GM12873 (cell line): Measurements from ENCODE around the gene NAPSA.
A peak's percentile ranks its signal among the peaks of the same experiment; 100 is the strongest.

ENCODE experiments used
- CTCF ChIP-seq: IDR thresholded peaks from 2 replicates; pipeline ENCODE4 v1.5.1; 2012; ENCODE audit warnings: low read depth, mild to moderate bottlenecking, moderate library complexity, low read length, control low read depth; ENCODE audit not compliant: insufficient read depth; ENCODE audit errors: missing control alignments

NAPSA gene

DNA sequence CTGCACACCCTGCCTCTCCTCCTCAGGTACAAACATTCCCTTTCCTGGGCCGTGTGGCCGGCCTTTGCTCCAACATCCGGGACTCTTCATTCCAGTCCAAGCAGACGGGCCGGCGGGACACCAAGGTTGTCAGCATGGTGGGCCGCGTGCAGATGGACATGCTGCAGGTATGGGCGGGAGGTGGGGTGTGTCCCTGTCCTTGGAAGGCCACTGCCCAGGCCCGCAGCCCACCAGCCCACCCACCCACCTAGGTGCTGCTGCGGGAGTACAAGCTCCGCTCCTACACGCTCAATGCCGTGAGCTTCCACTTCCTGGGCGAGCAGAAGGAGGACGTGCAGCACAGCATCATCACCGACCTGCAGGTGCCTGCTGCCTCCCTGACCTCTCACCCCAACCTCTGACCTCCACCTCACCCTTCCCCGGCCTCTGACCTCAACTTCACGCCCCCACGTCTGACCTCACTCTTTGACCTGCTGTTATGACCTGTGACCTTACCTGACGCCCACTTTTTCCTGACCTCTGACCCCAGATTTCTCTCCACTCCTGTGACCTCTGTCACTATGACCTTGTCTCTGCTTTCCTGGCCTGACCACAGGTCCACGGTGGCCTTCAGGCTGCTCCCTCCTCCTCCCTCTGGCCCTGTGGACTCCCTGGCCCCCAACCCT is 40.8 kb upstream of the NAPSA start:
- no peak for TF ChIP-seq CTCF

DNA sequence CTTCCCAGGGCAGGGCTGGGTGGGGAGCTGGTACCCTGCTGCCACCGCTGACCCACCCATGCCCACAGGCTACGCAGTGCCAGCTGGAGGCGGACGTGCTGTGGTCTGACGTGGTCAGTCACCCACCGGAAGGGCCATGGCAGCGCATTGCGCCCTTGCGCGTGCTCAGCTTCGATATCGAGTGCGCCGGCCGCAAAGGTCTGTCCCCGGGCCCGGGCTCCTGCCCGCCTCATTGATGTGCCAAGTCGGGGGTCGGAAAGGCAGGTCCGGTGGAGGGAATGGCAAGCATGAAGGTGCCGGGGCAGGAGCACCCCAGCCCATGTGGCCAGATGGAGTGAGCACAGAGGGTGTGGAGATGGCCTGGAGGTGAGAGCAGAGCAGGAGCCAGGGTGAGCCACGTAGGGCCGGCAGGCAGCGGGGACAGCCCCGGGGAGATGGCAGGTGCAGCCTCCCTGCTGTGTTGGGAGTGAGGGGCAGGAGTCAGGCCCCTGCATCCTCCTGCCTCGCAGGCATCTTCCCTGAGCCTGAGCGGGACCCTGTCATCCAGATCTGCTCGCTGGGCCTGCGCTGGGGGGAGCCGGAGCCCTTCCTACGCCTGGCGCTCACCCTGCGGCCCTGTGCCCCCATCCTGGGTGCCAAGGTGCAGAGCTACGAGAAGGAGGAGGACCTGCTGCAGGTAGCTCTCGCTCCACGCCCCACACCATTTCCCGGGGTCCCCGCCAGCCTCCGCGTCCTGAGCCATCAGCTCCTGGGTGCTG is 37.3 kb upstream of the NAPSA start:
- TF ChIP-seq CTCF: no peak

DNA sequence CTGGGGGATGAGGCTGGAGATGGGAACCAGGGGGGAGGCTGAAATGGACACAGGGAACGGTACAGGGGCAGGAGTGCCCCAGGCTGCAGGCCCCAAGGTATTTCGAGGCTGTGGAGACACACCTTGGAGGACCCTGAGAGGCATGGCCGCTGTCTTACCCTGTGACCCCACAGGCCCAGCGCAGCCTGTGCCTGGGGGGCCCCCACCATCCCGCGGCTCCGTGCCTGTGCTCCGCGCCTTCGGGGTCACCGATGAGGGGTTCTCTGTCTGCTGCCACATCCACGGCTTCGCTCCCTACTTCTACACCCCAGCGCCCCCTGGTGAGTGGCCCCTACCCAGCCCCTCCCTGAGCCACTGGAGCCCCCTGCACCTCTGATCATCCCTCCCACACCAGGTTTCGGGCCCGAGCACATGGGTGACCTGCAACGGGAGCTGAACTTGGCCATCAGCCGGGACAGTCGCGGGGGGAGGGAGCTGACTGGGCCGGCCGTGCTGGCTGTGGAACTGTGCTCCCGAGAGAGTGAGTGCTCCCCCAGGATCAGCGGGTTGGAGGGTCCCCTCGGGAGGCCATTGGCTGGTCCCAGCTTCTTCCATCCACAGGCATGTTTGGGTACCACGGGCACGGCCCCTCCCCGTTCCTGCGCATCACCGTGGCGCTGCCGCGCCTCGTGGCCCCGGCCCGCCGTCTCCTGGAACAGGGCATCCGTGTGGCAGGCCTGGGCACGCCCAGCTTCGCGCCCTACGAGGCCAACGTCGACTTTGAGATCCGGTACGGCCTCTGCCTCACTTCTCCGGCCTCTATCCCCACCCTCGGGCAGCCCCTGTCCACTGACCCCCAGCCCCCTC is 36.4 kb upstream of the NAPSA start:
- TF ChIP-seq CTCF: peak; percentile 5

DNA sequence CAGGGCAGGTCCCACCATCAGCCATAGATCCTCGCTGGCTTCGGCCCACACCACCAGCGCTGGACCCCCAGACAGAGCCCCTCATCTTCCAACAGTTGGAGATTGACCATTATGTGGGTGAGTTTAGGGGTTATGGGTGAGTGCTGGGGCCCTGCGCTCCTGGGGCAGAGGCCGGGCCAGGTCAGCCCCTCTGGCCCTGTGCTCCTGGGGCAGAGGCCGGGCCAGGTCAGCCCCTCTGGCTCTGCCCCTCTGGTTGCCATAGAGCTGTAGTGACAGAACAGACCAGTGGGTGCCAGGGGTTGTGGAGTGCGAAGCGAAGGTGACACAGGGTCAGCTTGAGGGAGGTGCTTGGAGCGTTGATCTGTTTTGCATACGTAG is 33.9 kb upstream of the NAPSA start:
- TF ChIP-seq CTCF: no peak

DNA sequence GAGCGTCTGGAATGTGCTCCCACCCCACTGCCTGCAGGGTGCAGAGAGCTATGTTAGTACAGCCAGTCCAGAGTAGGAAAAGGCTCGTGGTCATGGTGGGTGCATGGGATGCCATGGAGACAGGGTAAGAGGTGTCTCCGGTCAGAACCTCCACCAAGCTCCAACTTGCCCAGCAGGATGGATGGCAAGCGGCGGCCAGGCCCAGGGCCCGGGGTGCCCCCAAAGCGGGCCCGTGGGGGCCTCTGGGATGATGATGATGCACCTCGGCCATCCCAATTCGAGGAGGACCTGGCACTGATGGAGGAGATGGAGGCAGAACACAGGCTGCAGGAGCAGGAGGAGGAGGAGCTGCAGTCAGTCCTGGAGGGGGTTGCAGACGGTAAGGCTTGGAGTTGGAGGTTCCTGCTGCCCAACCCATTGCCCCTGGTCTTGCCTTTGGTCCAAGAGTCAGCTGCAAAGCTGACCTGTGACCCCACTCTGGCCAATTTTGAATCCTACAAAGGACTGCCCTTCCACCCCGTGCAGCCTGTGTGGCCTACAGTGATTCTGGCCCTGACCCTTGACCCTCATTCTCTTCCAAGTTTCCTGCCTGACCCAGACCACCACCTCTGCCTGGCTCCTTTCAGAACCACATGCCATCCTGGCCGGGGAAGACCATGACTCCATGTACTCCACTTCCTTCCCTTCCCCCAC is 33.4 kb upstream of the NAPSA start:
- TF ChIP-seq CTCF: no peak

DNA sequence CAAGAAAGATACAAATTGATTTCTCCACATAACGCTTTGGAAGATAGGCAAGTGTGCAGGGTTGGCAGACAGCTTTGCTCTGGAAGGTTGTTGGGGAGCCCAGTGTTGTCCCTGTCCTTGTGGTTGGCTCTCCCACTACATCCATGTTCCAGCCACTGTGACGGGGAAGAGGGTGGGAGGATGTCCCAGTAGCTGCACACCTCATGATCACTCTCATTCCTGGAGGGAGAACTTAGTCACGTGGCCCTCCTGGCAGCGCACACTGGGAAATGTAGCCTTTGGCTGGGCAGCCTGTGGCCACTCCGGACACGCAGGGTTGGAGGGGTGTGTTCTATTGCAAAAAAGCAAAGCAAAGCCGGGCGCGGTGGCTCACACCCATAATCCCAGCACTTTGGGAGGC is 28.6 kb upstream of the NAPSA start:
- no peak for TF ChIP-seq CTCF

- TF ChIP-seq CTCF: no peak
Observed at GRCh38 chr19:50393589-50393988, 28.1 kb upstream of the NAPSA start.
